GM20431 (cell line): ENCODE measurements around the gene SFT2D3.

Experiments
- in situ Hi-C: fragments of 300-500 bp; cut with MseI, MboI; formaldehyde crosslinking; loops from one replicate; pipeline ENCODE4 v1.15.0; 2020; ENCODE audit warnings: low sequenced_read_pairs; ENCODE audit not compliant: unreplicated experiment

Gene SFT2D3

DNA sequence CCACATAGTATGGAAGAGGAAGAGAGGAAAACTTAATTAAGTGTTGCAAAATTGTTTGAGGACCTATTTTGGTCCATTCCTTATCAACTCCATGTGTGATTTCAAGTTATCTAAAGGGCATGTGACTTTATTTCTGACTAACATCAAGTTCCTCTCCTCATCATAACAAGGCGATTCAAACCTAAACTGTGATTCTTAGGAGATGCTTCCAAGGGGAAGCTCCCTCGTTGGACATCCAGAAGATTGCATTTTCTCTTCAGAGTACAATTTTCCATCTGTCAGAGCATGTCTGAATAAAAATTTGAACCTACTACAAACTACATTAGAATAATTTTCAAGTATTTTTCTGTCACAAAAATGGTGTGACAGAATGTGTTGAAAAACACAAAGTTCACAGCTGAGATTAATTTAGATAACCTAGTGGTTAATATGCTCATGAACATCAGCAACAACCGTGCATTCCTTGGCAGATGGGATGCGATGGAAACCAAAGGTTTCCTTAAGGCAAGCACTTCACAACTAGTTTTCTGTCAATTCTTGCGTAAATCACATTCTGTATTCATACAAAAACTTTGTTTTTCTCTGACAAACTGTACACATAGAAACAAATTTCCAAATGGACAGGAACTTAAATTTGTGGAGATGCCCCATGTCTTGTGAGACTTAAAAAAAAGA lies 4.2 kb downstream of the SFT2D3 start:
- in situ Hi-C loops = no loop called here

DNA sequence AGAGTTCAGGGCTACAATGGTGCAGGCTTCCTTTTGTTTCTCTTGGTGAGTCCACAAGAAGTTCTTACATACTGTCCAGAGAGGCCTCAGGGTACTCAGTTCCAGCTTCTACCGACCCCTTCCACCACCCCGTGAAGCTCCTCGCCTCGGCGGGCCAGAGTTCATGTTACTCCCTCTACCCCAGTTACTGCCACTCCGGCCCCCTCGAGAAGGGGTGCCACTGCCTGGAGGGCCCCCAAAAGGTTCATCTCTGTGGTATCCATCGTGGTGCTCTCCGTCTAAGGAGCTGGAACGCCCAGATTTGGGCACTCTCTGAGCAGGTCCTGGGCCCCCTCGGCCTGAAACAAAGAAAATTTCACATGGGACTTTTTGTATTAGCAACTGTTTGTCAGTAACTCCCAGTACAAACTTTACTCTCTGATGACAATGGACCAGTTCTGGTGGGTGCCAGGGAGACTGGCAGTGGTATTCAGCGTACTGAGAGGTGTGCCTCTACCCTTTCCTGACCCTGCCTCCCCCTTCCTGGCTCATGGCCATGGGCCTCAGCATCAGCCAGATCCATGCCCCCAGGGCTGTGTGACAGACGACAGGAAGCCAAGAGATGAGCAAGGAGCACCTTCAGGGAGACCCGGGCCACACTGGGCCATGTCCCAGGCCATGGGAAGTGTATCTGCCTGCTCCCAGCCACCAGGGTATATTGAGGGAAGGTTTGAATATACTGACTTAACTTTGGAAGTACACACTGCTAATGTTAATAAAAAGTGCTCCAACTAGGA lies 5.1 kb downstream of the SFT2D3 start:
- in situ Hi-C loops = no loop called here

DNA sequence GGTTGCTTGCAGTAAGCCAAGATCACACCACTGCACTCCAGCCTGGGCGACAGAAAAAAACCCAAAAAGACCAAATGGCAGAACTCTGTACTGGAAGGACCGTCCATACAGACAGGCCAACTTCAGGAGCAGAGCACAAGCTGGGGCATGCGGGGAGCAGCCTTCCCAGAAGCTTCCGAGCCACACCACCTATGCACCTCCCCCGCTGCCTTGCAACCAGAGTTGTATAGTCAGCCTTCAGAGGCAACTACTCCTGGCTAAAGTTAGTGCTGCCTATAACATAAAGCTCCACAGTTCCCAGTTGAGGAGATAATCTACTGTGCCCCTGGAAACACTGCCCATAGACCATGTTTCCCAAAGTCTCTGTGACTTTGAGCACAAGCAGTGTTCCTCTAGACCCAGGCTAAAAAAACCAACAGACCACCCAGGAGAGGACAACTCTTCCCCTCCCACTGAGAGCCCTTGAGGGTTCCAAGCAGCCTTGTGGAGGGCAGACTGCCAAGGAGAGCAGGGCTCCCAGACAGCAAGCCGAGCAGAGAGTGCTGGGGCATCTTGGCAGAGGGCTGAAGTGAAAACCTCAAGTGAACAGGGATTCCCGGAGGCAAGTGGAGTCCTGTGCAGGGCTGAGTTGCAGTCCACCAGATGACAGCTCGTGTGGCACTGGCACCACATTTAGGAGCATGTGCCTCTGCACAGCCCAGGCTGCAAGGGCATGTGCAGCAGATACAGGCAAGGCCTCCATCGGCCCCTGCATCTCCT lies 6.8 kb downstream of the SFT2D3 start:
- in situ Hi-C loops = no loop called here

DNA sequence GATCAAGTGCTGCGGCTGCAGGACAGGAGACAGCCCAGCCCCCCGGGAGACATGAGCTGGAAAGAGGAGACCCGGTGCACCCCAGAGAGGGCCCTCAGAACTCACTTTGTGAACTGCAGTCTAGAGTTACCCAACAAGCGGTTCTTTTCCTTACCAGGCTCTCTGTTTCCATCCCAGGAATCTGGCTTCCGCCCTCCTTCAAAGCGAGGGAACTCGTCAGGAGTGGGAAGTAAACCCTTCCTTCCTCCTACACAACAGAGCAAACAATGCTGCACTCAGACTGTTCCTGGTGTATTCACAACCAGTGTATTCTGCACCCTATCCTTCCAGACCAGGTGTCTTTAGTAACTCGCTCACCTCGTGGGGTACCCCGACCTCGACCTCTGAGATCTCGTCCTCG lies 8.0 kb downstream of the SFT2D3 start:
- in situ Hi-C loops = no loop called here

DNA sequence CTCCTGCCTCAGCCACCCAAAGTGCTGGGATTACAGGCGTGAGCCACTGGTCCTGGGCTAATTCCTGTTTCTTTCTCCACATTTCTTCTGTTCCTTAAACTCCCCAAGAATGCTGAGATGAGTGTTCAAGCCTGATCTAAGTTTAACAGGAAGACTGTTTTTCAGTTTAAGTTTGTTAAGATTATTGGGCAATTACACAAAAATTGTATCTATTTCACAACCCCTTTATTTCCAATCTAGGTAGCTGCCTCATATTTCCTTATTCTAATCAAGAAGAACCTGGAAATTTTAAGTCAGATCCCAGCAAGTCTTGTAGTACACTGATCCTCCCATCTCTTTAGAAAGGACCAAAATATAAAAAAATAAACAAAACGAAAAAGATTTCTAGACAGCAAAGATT lies 11.7 kb downstream of the SFT2D3 start:
- in situ Hi-C loops = no loop called here

DNA sequence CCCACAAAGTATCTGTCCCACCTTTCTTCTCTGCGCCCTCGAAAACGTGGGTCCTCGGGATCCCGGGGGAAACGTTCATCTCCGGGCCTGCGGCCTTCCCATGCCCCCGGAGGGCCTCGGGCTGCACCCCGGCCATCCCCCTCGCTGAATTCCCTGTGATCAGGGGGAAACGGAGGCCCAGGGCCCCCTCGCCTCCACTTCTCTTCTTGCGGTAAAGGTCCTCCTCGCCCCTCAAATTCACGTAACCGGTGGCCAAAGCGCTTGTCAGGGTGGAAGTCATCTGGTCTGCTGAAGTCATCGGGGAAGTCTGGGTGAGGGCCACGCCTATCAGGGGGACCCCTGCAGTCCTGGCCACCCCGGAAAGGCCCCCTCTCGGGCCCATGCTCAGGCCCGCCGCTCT lies 12.3 kb downstream of the SFT2D3 start:
- in situ Hi-C loops = no loop called here

- in situ Hi-C loops = no loop called here
These were observed 14.6 kb downstream of the SFT2D3 start for GRCh38 chr2:127715778-127716449.

GRCh38 chr2:127718271-127718670 lies 17.0 kb downstream of the SFT2D3 start:
- in situ Hi-C loops = no loop called here

- in situ Hi-C loops = no loop called here
These were observed 18.3 kb downstream of the SFT2D3 start for GRCh38 chr2:127719301-127720218.

GRCh38 chr2:127721311-127721977 lies 20.1 kb downstream of the SFT2D3 start:
- in situ Hi-C loops = no loop called here

DNA sequence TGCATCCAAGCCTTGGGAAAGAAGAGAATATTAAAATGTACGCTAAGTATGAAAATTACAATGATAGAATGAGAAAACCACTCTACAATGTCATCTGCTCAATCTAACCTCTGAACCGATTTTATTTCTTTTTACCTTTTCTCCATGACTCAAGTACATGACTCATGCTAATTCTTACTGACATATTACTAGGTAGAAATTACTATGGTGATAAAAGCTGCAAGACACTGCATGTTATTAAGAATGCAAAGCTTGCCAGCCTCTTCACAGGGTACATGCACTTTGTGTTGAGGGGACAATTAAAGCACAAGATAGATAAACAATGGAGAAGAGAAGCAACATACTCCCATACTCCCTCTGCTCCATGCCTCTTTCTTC lies 20.7 kb downstream of the SFT2D3 start:
- in situ Hi-C loops = no loop called here

- in situ Hi-C loops = no loop called here
These were observed 21.5 kb downstream of the SFT2D3 start for GRCh38 chr2:127722807-127723206.

DNA sequence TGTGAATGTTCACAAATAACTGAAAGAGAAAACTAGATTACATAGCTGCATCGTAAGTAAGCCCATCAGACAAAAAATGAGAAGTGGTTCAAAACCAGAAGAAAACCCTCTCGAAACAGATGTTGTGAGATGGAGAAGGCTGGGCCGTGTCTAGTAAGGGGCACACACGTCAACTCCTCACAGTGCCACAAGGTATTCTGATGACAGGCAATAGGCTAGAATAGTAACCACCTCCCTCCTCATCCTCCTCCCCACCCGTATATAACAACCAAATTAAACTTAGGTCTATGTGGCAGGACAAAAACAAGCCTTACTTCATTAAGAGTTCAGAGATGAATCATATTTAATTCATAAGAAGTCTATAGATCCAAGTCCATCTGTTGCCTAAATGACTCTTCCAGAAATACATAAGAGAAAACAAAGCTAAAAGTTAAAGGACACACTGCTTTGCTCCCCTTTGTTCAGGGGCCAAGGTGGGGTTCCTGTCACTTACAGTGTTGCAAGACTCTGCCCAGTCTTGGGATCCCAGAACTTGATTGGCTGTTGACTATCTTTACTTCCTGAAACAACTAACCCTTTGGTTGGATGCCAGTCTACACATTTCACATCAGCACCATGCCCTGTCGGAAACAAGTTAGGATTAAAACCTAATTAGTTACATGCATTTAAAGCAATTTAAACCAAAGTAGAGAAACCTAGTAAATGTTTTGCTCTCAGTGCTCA lies 25.0 kb downstream of the SFT2D3 start:
- in situ Hi-C loops = no loop called here

GRCh38 chr2:127733113-127733815 lies 32.0 kb downstream of the SFT2D3 start:
- in situ Hi-C loops = no loop called here

DNA sequence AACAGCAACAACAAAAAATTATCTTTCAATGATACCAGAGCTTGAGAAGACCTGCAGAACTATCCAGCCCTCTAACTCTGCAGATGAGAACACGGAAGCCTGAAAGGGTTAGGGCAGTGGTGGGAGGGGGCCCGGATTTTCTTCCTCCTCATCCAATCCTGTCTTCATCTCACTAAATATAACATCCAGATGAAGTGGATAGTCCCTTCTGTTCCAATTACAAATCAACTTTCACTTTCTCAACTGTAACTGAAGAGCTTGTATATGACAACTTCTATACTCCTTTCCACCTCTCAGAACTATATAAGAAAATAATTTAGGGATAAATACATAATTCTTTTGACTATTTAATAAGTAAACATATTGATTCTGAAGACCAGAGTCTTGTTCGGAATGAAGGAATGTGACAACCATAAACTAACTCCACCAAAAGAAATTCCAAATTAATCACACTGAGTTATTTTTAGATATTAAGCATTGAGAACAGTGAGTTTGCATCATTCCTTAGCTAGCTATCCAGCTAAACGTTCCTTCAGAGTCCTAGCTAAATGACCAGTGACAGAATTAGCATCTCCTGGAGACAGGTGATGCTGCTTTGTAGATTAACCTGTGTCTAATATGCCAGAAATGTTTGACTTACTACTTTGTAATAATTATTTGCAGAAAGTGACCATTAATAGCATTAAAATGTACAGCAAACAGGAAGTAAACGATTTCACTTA lies 32.7 kb downstream of the SFT2D3 start:
- in situ Hi-C loops = no loop called here

- in situ Hi-C loops = no loop called here
These were observed 33.7 kb downstream of the SFT2D3 start for GRCh38 chr2:127735044-127735443.
